Glomerular endothelial cell (primary cell): ENCODE measurements around the gene SLC25A45. TPM values are rescaled to one million over a fixed set of nuclear protein-coding genes. Genes with fewer than 3 reads are reported as not detected.
"Not testable (repeated sequence)": the region's sequence is repeated elsewhere in the genome, so short reads cannot be mapped to it uniquely, and the experiment has no call there.

Experiments
- DNase-seq: peaks from one replicate; pipeline ENCODE4 v3.0.0-alpha.2; 2011; ENCODE audit warnings: low read depth, low spot score; ENCODE audit errors: extremely low read depth
- total RNA-seq: library from RNA; depleted of rRNA; stranded (reverse); fragments of >200 nt; gene quantifications from 2 replicates; pipeline ENCODE4 v1.2.3, GENCODE V29; 2015

The SLC25A45 gene
- total RNA-seq, 1 donor from 2014 or later: 2.0 TPM

DNA sequence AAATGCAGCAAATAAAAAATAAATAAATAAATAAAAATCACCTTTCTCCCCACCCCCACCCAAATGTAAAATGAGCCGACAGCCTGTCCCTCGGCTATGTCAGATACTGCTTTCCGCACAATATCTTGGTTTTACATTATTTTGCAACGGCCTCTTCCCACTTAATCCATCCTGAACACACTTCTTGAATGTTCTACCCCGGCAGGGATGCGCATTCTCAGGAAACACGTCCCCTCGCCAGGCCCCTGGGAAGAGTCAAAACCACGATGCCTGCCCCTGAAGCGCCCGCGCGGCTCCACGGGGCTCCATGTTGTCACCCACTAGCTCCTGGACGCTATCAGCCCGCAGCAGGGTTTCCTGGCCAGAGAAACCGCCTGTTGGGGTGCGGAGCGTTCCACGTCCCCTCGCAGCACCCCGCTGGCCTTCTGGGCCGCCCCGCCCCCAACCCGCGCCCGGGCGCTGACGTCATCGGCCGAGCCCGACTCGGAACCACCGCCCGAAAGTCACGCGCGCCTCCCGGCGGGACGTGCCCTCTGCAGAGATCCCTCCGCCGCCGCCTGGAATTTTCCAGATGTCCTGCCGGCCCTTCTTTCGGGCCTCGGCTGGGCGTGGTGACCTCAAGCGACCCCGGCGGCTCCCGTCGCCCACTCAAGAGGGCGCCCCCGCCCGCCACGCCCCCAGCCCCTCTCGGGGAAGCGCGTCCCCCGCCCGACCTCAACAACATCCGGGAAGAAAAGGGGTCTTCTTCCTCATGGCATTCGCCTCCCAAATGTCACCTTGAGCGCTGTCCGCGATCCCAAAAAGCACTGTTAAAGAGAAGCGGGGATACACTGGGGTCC is 39.6 kb upstream of the SLC25A45 start:
- no peak for DNase-seq

GRCh38 chr11:65420979-65421793 is 38.7 kb upstream of the SLC25A45 start:
- DNase-seq: no peak

DNA sequence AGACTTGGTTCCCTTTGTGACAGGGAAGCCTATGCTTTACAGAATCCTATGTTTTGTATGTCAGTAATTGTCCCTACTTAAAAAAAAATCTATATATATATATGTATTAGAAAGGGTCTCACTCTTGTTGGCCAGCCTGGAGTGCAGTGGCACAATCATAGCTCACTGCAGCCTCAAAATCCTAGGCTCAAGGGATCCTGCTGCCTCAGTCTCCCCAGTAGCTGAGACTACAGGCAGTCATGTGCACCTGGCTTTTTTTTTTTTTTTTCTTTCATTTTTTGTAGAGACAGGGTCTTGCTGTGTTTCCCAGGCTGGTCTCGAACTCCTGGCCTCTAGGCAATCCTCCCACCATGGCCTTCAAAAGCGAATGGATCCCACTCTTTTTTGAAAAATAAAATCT is 38.1 kb upstream of the SLC25A45 start:
- DNase-seq: no peak

DNA sequence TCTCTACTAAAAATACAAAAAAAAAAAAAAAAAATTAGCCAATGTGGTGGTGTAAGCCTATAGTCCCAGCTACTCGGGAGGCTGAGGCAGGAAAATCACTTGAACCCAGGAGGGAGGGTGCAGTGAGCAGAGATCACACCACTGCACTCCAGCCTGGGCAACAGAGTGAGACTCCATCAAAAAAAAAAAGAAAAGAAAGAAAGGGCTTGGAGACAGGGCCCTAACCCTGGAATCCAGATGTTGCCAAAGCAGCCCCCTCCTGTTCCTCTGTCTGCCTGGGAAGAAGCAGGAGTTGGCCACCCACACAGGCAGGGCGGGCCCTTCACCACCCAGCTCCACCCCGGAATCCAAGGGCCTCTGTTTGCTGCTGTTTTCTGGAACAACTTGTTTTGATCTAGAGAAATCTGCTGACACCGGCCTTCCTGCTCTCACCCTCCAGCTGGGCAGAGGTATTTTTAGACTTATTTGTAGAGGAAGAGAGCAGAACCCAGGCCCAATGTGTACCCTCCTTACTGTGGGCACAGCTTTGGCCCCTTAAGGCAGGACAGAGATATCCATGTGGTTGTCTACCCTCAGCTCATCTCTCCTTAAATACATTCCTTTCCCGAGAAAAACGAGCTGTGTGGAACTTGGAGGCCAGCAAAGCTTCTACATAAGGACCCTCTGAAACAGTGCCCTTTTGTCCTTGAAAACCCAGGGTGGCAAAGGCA is 37.5 kb upstream of the SLC25A45 start:
- no peak for DNase-seq

GRCh38 chr11:65419460-65419771 is 37.0 kb upstream of the SLC25A45 start:
- no peak for DNase-seq

GRCh38 chr11:65418681-65419459 is 36.4 kb upstream of the SLC25A45 start:
- no peak for DNase-seq

DNA sequence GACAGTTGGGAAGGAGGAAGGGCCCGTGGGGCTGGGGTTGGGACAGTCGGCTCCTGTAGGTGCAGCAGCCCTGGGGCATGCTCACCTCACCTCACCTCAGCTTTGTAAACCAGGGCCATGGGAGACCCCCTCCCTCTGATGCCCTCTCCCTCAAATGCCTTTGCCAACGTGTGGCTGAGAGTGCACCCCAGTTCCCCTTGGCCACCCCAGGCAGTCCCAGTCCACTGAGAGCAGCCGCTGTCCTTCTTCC is 35.9 kb upstream of the SLC25A45 start:
- no peak for DNase-seq

GRCh38 chr11:65417702-65418430 is 35.4 kb upstream of the SLC25A45 start:
- DNase-seq: no peak

GRCh38 chr11:65416841-65417701 is 34.6 kb upstream of the SLC25A45 start:
- no peak for DNase-seq

DNA sequence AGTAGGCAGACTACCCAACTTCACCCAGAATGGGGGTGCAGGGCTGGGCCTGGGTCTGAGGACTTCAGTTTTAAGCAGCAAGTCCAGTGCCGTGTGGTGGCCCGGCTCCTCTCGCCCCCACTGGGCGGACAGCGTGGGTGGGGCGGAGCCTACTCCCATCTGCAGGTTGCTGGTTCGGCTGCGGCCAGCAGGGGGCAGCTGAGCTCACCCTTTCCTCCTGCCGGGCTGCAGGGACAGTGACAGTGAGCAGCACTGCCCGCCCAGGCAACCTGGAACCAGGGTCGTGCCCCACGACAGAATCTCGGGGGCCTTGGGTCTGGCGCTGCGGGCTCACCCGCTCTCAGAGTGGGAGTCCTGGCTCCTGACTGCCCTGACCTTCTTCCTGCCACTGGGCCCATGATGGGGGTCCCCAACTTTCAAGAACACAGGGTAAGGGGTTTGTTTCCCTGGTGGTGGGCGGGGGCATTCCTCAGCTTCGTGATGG is 33.9 kb upstream of the SLC25A45 start:
- DNase-seq: no peak

DNA sequence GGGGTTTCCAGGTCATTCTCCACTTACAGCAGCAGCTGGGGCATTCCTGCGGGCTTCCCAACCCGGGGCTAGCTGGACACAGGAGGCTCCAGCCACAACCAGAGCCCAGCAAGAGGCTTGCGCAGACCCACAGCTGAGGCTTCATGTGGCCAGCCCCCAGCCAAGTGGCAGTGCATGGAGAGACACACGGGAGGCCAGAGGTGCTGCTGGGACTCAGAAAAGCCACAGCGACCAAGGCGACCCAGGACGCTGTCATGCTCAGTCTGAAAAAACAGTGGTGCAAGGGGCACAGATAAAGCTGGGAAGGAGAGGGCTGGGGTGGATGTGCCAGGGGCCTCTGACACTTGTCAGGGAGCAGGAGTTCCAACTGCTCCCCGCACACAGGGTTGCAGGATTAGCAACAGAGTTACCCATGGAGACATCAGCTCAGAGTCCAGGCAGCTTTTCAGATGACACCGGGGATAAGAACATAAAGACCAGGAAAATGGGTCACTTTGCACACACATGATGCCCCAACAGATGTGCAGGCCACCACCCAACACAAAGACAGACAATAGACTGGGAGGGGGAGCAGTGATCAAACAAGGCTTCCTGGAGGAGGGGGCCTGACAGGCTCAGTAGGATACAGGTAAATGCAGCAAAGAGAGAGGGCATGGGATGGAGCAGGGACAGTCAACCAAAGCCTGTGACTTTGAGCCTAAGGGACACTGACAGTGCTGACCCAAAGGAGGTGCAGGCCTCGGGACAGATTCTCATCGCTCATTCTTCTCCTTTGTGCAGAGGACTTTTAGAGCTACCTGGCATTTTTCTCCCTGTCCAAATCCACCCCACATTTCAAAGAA is 33.3 kb upstream of the SLC25A45 start:
- no peak for DNase-seq

GRCh38 chr11:65414776-65415498 is 32.5 kb upstream of the SLC25A45 start:
- DNase-seq: no peak

DNA sequence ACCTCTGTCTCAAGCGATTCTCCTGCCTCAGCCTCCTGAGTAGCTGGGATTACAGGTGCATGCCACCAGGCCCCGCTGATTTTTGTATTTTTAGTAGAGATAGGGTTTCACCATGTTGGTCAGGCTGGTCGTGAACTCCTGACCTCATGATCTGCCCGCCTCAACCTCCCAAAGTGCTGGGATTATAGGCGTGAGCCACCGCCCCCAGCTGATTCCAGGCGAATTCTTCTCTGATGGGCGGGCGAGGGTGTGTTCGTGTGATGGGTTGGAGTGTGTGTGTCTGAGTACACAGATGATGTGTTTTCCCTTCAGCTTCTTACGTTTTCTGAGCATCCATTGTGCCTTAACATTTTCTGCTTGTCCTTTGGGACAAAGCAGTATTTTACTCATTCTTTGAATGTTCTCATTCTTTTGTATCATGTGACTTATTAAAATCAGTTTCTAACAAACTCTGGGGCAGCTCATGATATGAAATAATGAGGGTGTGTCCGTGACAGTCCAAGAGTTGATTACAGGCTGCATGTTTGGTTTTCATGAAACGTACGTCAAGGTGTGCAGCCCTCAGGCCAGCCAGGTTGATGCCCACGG is 30.7 kb upstream of the SLC25A45 start:
- DNase-seq: not testable (repeated sequence)

- no peak for DNase-seq
Measured at GRCh38 chr11:65412271-65413076, 30.0 kb upstream of the SLC25A45 start.

DNA sequence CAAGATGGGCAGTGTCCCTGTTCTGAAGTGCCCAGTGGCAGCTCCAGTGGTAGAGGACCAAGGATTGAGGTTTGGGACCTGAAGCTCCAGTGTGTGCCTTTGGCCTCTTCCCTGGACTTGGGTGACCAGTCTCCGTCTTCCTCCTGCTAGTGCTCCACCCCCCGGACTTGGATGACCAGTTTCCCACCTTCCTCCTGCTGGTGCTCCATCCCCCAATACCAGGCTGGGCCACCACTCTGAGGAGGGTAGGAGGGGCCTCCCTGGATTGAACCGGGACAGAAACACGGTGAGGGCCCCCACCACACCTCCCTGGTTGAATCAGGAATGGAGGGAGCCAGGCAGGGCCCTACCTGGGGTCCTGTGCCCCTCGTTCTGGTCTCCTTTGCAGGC is 29.2 kb upstream of the SLC25A45 start:
- DNase-seq: no peak

GRCh38 chr11:65410936-65411680 is 28.7 kb upstream of the SLC25A45 start:
- DNase-seq: no peak
